ENCODE results near the gene GNS. TPM values are rescaled to one million over a fixed set of nuclear protein-coding genes. Genes with fewer than 3 reads are reported as not detected.

The GNS gene
- total and polyA plus RNA-seq, 2 of the 13 experiments (the other 11 are each of a cell fraction or from before 2014, with no cell fraction given) = 49.8 to 51.0 TPM

GRCh38 chr12:64759035-64759894, at the start of gene GNS (continued):
- TF ChIP-seq ARID5B (CRISPR knock-in tag; IDR thresholded peaks at IDR 0.05) (peak; percentile 61), ZNF691 (CRISPR knock-in tag; IDR thresholded peaks at IDR 0.05; ENCODE audit: borderline replicate concordance, low read depth) (no peak), ZNF75D (CRISPR knock-in tag; IDR thresholded peaks at IDR 0.05; ENCODE audit: borderline replicate concordance) (no peak), CBX2 (IDR thresholded peaks at IDR 0.05; ENCODE audit: low read depth, low read length) (no peak), CBX2 (CRISPR knock-in tag; IDR thresholded peaks at IDR 0.05; ENCODE audit: low read depth) (no peak), RAD21 (CRISPR knock-in tag; IDR thresholded peaks at IDR 0.05) (no peak), FOXO1 (CRISPR knock-in tag; IDR thresholded peaks at IDR 0.05) (no peak), ELF3 (CRISPR knock-in tag; IDR thresholded peaks at IDR 0.05) (no peak; the same call in 1 of the 2 replicates), ZNF142 (CRISPR knock-in tag; IDR thresholded peaks at IDR 0.05) (peak; percentile 59; the same call in 1 of the 2 replicates), ZFAT (CRISPR knock-in tag; conservative IDR thresholded peaks at IDR 0.05) (no peak), IKZF1 (IDR thresholded peaks at IDR 0.05) (no peak), TARDBP (CRISPR knock-in tag; IDR thresholded peaks at IDR 0.05) (no peak; the same call in 1 of the 2 replicates), ASH2L (IDR thresholded peaks at IDR 0.05; ENCODE audit: insufficient read length, low read depth, low read length) (peak; percentile 53), JARID2 (CRISPR knock-in tag; IDR thresholded peaks at IDR 0.05; ENCODE audit: insufficient replicate concordance) (no peak), TERF1 (CRISPR knock-in tag; IDR thresholded peaks at IDR 0.05) (no peak), ZNF24 (IDR thresholded peaks at IDR 0.05) (no peak), ZNF766 (CRISPR knock-in tag; IDR thresholded peaks at IDR 0.05; ENCODE audit: borderline replicate concordance) (peak; percentile 80; the same call in 1 of the 2 replicates)

All from HepG2 (cell line).